HG03175 (cell line): Measurements from ENCODE around the gene MALRD1.

Experiments used
- ATAC-seq: cut with Tn5 transposase; IDR thresholded peaks from one replicate; pipeline ENCODE4 v1.9.1; 2021; ENCODE audit warnings: mild to moderate bottlenecking, moderate library complexity; ENCODE audit not compliant: unreplicated experiment

MALRD1 gene

GRCh38 chr10:19333631-19334030 lies 285.0 kb downstream of the MALRD1 start:
- no peak for ATAC-seq

- ATAC-seq = no peak
These were observed 299.0 kb downstream of the MALRD1 start for GRCh38 chr10:19347621-19348020.

- no peak for ATAC-seq
These were observed 318.6 kb downstream of the MALRD1 start for GRCh38 chr10:19367176-19367575.

DNA sequence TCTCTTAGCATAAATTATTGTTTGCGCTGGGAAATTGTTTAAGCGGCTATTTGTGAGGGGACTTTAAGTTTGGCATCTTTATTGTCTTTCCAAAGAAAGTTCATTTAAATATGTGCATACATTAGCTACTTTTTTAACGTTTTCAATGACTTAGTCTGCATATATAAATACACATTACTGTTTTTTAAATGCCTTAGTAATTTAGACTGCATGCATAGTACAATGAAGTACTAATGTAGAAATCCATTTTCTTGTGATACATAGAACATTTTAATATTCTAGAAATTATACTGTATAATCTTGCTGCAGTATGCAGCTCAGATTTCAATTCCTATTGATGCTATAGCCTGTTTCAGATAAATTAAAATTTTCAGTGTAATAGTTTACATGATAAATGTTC lies 325.4 kb downstream of the MALRD1 start:
- no peak for ATAC-seq

DNA sequence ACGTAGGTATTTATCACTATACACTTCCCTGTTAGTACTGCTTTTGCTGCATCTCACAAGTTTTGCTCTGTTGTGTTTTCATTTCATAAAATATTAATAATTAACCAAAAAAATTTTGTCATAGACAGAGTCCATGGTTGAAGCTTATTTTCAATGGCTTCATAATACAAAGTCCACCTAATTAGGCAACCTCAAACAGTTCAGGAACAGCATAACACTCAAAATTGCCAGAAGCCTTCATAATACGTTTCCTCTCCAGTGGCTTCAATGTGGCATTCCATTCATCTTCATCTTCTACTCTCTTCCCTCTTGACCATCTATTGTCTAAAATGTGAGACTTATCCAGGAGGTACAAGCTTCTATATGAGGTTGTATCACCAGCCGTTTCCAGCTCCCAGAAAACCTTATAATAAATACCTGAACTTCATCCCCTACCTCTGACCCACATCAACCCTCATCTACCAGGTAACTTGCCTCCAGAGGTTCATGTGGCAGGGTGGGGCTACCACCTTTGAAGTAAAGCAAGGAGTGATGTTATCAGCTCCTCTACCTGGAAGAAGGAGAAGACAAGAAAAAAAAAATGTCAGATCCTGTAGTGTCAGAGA lies 337.3 kb downstream of the MALRD1 start:
- ATAC-seq = no peak

GRCh38 chr10:19408924-19409323 lies 360.3 kb downstream of the MALRD1 start:
- no peak for ATAC-seq

DNA sequence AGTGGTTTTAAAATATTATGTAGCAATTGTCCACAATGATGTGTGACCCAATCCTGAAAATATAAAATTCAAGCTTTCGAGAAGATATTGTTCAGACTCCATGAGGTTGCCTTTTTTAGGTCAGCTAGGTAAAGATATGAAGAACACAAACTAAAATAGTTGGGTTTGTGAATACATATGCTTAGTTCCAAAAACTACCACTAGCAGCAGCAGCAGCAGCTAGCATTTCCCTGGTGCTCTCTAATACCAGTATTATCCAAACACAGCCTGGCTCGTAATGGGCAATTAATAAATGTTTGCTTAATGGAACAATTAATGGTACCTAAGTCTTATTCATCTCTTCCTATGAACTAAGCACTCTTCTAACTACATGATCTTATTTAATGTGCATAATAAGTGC lies 362.5 kb downstream of the MALRD1 start:
- ATAC-seq = no peak

GRCh38 chr10:19412531-19412930 lies 363.9 kb downstream of the MALRD1 start:
- no peak for ATAC-seq

- ATAC-seq = no peak
These were observed 367.6 kb downstream of the MALRD1 start for GRCh38 chr10:19416164-19416563.

GRCh38 chr10:19417740-19418139 lies 369.1 kb downstream of the MALRD1 start:
- no peak for ATAC-seq

DNA sequence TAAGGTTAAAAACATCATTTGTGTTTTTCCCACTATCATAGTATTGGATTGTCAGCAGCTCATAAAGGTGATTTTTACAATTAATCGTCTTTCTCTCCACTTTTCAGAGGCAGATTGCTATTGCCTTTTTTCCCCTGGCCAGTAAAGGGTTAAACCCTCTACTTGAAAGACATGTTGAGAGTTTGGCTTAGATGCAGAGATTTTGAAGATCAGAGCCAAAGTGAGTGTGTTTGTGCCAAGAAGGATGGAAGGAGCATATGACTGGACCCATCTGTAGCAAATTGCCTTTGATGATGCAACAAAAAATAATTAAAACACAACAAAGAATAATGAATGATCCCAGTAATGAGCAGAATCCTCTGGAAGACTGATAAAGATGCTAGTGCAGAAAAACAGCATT lies 373.1 kb downstream of the MALRD1 start:
- no peak for ATAC-seq

- ATAC-seq = no peak
These were observed 377.4 kb downstream of the MALRD1 start for GRCh38 chr10:19426034-19426433.

DNA sequence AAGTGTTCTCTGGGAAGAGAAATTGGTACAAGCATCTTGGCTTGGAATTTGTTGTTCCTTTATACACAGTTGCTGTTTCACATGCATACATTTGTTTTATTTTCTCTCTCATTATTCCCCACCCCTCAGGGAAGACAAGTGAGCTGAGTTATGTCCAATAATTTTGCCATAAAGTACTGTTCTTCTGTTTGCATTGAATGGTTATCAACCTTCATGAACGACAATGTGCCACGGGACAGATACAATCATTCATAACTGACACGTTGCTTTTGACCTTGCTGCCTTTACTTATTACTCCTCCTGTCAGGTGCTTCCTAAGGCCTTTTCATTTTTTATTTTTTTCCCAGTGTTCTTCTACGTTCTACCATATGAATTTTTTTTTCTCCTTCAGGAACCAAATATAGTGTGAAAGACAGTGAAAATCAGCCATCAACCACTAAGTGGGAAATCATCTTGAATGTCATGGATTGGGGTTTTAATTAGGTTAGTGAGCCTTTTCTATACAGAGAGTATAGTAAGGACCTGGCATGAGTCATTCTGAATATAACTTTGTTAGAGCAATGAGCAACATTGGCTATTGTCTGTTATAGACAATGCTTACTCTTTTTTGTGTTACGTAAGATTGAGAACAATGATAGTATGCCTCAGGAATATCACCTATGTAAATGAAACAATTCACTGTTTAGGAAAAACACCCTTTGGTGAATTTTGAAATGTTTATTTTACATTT lies 383.2 kb downstream of the MALRD1 start:
- ATAC-seq = no peak

GRCh38 chr10:19449860-19450259 lies 401.3 kb downstream of the MALRD1 start:
- ATAC-seq = no peak

GRCh38 chr10:19451356-19451755 lies 402.8 kb downstream of the MALRD1 start:
- no peak for ATAC-seq

- no peak for ATAC-seq
These were observed 403.3 kb downstream of the MALRD1 start for GRCh38 chr10:19451937-19452336.

DNA sequence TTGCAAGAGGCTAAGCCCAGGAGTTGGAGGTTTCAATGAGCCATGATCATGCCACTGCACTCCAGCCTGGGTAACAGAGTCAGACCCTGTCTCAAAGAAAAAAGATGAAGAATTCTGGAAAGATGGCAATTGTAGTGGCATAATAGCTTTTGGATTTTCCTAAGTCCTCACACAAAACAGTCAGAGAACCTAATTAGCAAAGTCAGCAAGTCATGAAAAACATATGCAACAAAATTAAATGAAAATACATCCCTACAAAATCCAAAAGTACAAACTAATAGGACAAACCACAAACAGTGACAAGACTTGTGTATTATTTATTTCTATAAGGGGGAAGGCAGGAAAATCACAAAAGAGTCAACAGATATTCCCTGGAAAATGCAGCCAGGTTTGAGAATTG lies 405.4 kb downstream of the MALRD1 start:
- ATAC-seq = no peak

GRCh38 chr10:19461588-19461987 lies 413.0 kb downstream of the MALRD1 start:
- ATAC-seq = no peak

DNA sequence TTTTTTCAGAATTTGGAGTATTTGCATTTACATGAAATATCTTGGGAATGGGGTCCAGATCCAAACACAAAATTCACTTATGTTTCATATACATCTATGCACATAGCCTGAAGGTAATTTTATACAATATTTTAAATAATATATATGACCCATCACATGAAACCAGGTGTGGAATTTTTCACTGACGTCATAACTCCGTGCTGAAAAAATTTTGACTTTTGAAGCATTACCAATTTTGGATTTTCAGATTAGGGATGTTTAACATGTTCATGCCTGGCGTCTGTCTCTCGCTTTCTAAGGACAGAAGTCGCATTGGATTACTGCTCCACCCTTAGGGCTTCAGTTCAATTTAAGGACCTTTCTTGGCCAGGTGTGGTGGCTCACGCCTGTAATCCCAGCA lies 418.1 kb downstream of the MALRD1 start:
- no peak for ATAC-seq

GRCh38 chr10:19468413-19468812 lies 419.8 kb downstream of the MALRD1 start:
- no peak for ATAC-seq

- no peak for ATAC-seq
These were observed 420.9 kb downstream of the MALRD1 start for GRCh38 chr10:19469521-19469920.

GRCh38 chr10:19479854-19480253 lies 431.3 kb downstream of the MALRD1 start:
- ATAC-seq = no peak

- no peak for ATAC-seq
These were observed 431.8 kb downstream of the MALRD1 start for GRCh38 chr10:19480353-19480752.
